Endometrial microvascular endothelial cells (primary cell): ENCODE results near the gene ANGPTL8. TPM values are rescaled to one million over a fixed set of nuclear protein-coding genes. Genes with fewer than 3 reads are reported as not detected.

Source experiments
- in situ Hi-C: cut with HindIII; loops from 2 replicates; pipeline ENCODE4 v1.10.0; 2017; ENCODE audit warnings: low sequenced_read_pairs, low pct_unique_long_range_greater_than_20kb; ENCODE audit errors: inconsistent ontology term
- total RNA-seq: library from RNA; depleted of rRNA; stranded (reverse); fragments of >200 nt; gene quantifications from one replicate; pipeline ENCODE4 v1.2.3, GENCODE V29; 2015; ENCODE audit errors: inconsistent ontology term

ANGPTL8 gene
- total RNA-seq, 1 donor from 2014 or later = not detected

- in situ Hi-C loops = no loop called here
Measured at GRCh38 chr19:11278670-11279069, 39.3 kb downstream of the ANGPTL8 start.

- in situ Hi-C loops = no loop called here
Measured at GRCh38 chr19:11279505-11280236, 40.3 kb downstream of the ANGPTL8 start.

GRCh38 chr19:11281356-11282049, 42.1 kb downstream of the ANGPTL8 start:
- in situ Hi-C loops = no loop called here

- in situ Hi-C loops = no loop called here
Measured at GRCh38 chr19:11284515-11284914, 45.1 kb downstream of the ANGPTL8 start.

GRCh38 chr19:11286312-11286974, 47.0 kb downstream of the ANGPTL8 start:
- in situ Hi-C loops = no loop called here

GRCh38 chr19:11288349-11288748, 48.9 kb downstream of the ANGPTL8 start:
- in situ Hi-C loops = no loop called here

GRCh38 chr19:11290256-11290655, 50.8 kb downstream of the ANGPTL8 start:
- in situ Hi-C loops = no loop called here

GRCh38 chr19:11291415-11291814, 52.0 kb downstream of the ANGPTL8 start:
- in situ Hi-C loops = no loop called here

Other genes starting within 250 kb of the ANGPTL8 start
- gene LDLR, start 150.2 kb upstream of the ANGPTL8 start, total RNA-seq = 99.5 TPM
- gene SPC24, start 83.8 kb upstream of the ANGPTL8 start, total RNA-seq = 72.9 TPM
- gene KANK2, start 42.1 kb upstream of the ANGPTL8 start, total RNA-seq = 85.2 TPM
- 78.6 TPM for gene DOCK6, start 22.9 kb downstream of the ANGPTL8 start, total RNA-seq
- not detected for gene TSPAN16, start 56.5 kb downstream of the ANGPTL8 start, total RNA-seq
- 47.8 TPM for gene RAB3D, start 100.0 kb downstream of the ANGPTL8 start, total RNA-seq
- gene TMEM205, start 106.6 kb downstream of the ANGPTL8 start, total RNA-seq = 227 TPM
- gene CCDC159, start 106.9 kb downstream of the ANGPTL8 start, total RNA-seq = 34.7 TPM
- gene PLPPR2, start 115.8 kb downstream of the ANGPTL8 start, total RNA-seq = 17.7 TPM
- 1.9 TPM for gene SWSAP1, start 135.0 kb downstream of the ANGPTL8 start, total RNA-seq
- 6.4 TPM for gene EPOR, start 144.7 kb downstream of the ANGPTL8 start, total RNA-seq
- gene RGL3, start 179.7 kb downstream of the ANGPTL8 start, total RNA-seq = not detected
- not detected for gene ODAD3, start 195.5 kb downstream of the ANGPTL8 start, total RNA-seq
- gene PRKCSH, start 196.0 kb downstream of the ANGPTL8 start, total RNA-seq = 261 TPM
- 7.3 TPM for gene ELAVL3, start 241.4 kb downstream of the ANGPTL8 start, total RNA-seq